Parathyroid adenoma (tissue), 2 donors: Measurements from ENCODE around the gene WFS1.

ENCODE experiments used
- H2AFZ ChIP-seq: fragments of 300-600 bp; sonication (generic); one replicate; pipeline ENCODE4 v1.7.0; 2017; ENCODE audit warnings: antibody characterized with exemption, mild to moderate bottlenecking
- H3K27ac ChIP-seq: fragments of 300-600 bp; sonication (generic); one replicate; pipeline ENCODE4 v1.7.0; 2017
- H3K27me3 ChIP-seq: fragments of 300-600 bp; sonication (generic); one replicate; pipeline ENCODE4 v1.7.0; 2017; ENCODE audit warnings: low read length; ENCODE audit not compliant: control insufficient read depth, insufficient read depth
- H3K36me3 ChIP-seq: fragments of 300-600 bp; sonication (generic); one replicate; pipeline ENCODE4 v1.7.0; 2017; ENCODE audit warnings: low read length; ENCODE audit not compliant: control insufficient read depth, insufficient read depth
- H3K4me1 ChIP-seq: fragments of 300-600 bp; sonication (generic); one replicate; pipeline ENCODE4 v1.7.0; 2017; ENCODE audit warnings: control low read depth
- H3K4me2 ChIP-seq: fragments of 300-600 bp; sonication (generic); one replicate; pipeline ENCODE4 v1.7.0; 2017; ENCODE audit warnings: low read length
- H3K4me3 ChIP-seq: fragments of 300-600 bp; sonication (generic); one replicate; pipeline ENCODE4 v1.7.0; 2017; ENCODE audit warnings: low read depth, low read length
- H3K79me2 ChIP-seq: fragments of 300-600 bp; sonication (generic); one replicate; pipeline ENCODE4 v1.7.0; 2017; ENCODE audit warnings: control low read depth
- H3K9ac ChIP-seq: fragments of 300-600 bp; sonication (generic); one replicate; pipeline ENCODE4 v1.7.0; 2017; ENCODE audit warnings: mild to moderate bottlenecking
- H3K9me3 ChIP-seq: fragments of 300-600 bp; sonication (generic); one replicate; pipeline ENCODE4 v1.7.0; 2017; ENCODE audit warnings: low read length; ENCODE audit not compliant: control insufficient read depth
- CTCF ChIP-seq: fragments of 300-600 bp; sonication (generic); IDR thresholded peaks from one replicate; pipeline ENCODE4 v1.7.0; 2017; ENCODE audit warnings: antibody characterized with exemption, mild to moderate bottlenecking
- donor health status: primary hyperparathyroidism.

WFS1 gene

GRCh38 chr4:6277139-6277802, 7.6 kb downstream of the WFS1 start:
- H3K27me3 ChIP-seq: no peaks in the 10 kb centered on the region
- H3K9me3 ChIP-seq: no peaks in the 10 kb centered on the region
- no peaks in the 10 kb centered on the region for H3K36me3 ChIP-seq
- peaks cover 10% of the 10 kb centered on the region for H3K4me1 ChIP-seq
- TF ChIP-seq CTCF: no peak
- no peak overlapping the region for H3K27ac ChIP-seq
- H2AFZ ChIP-seq: no peak overlapping the region
- H3K9ac ChIP-seq: no peak overlapping the region
- H3K79me2 ChIP-seq: peaks cover 2% of the 10 kb centered on the region
- no peak overlapping the region for H3K4me3 ChIP-seq
- no peak overlapping the region for H3K4me2 ChIP-seq

GRCh38 chr4:6277935-6278800, 8.5 kb downstream of the WFS1 start:
- no peak overlapping the region for H3K4me2 ChIP-seq
- peaks cover 6% of the 10 kb centered on the region for H3K4me1 ChIP-seq
- H3K27me3 ChIP-seq: no peaks in the 10 kb centered on the region
- TF ChIP-seq CTCF: no peak
- H2AFZ ChIP-seq: no peak overlapping the region
- no peaks in the 10 kb centered on the region for H3K36me3 ChIP-seq
- no peak overlapping the region for H3K27ac ChIP-seq
- no peak overlapping the region for H3K4me3 ChIP-seq
- H3K79me2 ChIP-seq: peaks cover 2% of the 10 kb centered on the region
- no peak overlapping the region for H3K9ac ChIP-seq
- no peaks in the 10 kb centered on the region for H3K9me3 ChIP-seq

GRCh38 chr4:6278801-6279197, 9.1 kb downstream of the WFS1 start:
- Histone ChIP-seq H3K36me3 (no peaks in the 10 kb centered on the region), H3K4me3 (no peak overlapping the region), H3K27ac (no peak overlapping the region), H2AFZ (no peak overlapping the region), H3K9ac (no peak overlapping the region), H3K4me2 (no peak overlapping the region), H3K27me3 (no peaks in the 10 kb centered on the region), H3K79me2 (peaks cover 2% of the 10 kb centered on the region), H3K4me1 (peaks cover under 1% of the 10 kb centered on the region), H3K9me3 (no peaks in the 10 kb centered on the region)
- no peak for TF ChIP-seq CTCF

- Histone ChIP-seq H3K36me3 (no peaks in the 10 kb centered on the region), H3K9ac (no peak overlapping the region), H3K27me3 (no peaks in the 10 kb centered on the region), H3K4me3 (no peak overlapping the region), H3K4me1 (no peaks in the 10 kb centered on the region), H2AFZ (no peak overlapping the region), H3K9me3 (no peaks in the 10 kb centered on the region), H3K27ac (no peak overlapping the region), H3K79me2 (no peaks in the 10 kb centered on the region), H3K4me2 (no peak overlapping the region)
- TF ChIP-seq CTCF: no peak
Measured at GRCh38 chr4:6279582-6280289, 10.1 kb downstream of the WFS1 start.
